Stimulated activated CD4-positive, alpha-beta T cell treated with anti-CD3 and anti-CD28 coated beads, Interleukin-1b, Interleukin-23, amount 100 ng/mL, for 4 hours (primary cell): ENCODE data around the gene PSME3IP1.
"Not testable (repeated sequence)": the region's sequence is repeated elsewhere in the genome, so short reads cannot be mapped to it uniquely, and the experiment has no call there.

Experiments used
- DNase-seq, 2 donors: peaks; one replicate each; pipeline ENCODE4 v3.0.0-alpha.2; 2020; ENCODE audit warnings: low read depth in 2 of 2

Gene PSME3IP1

GRCh38 chr16:57125376-57125775 is 60.5 kb downstream of the PSME3IP1 start:
- DNase-seq: no peak

GRCh38 chr16:57123974-57124674 is 61.7 kb downstream of the PSME3IP1 start:
- no peak for DNase-seq

- no peak for DNase-seq
Measured at GRCh38 chr16:57123216-57123973, 62.4 kb downstream of the PSME3IP1 start.

GRCh38 chr16:57118461-57119084 is 67.3 kb downstream of the PSME3IP1 start:
- DNase-seq: no peak

- DNase-seq: no peak
Measured at GRCh38 chr16:57115514-57116182, 70.2 kb downstream of the PSME3IP1 start.

GRCh38 chr16:57115168-57115513 is 70.7 kb downstream of the PSME3IP1 start:
- no peak for DNase-seq

GRCh38 chr16:57113664-57114063 is 72.2 kb downstream of the PSME3IP1 start:
- DNase-seq: no peak

GRCh38 chr16:57113042-57113453 is 72.8 kb downstream of the PSME3IP1 start:
- no peak for DNase-seq

GRCh38 chr16:57112403-57113041 is 73.3 kb downstream of the PSME3IP1 start:
- no peak for DNase-seq

- no peak for DNase-seq
Measured at GRCh38 chr16:57111420-57111819, 74.4 kb downstream of the PSME3IP1 start.

- no peak for DNase-seq
Measured at GRCh38 chr16:57110937-57111336, 74.9 kb downstream of the PSME3IP1 start.

- not testable (repeated sequence) for DNase-seq
Measured at GRCh38 chr16:57109259-57110105, 76.4 kb downstream of the PSME3IP1 start.

- DNase-seq: no peak
Measured at GRCh38 chr16:57108432-57108831, 77.4 kb downstream of the PSME3IP1 start.

GRCh38 chr16:57107321-57107922 is 78.4 kb downstream of the PSME3IP1 start:
- DNase-seq: no peak

GRCh38 chr16:57106767-57107166 is 79.1 kb downstream of the PSME3IP1 start:
- no peak for DNase-seq

- DNase-seq: no peak
Measured at GRCh38 chr16:57105184-57105583, 80.7 kb downstream of the PSME3IP1 start.

- no peak for DNase-seq
Measured at GRCh38 chr16:57104706-57105105, 81.1 kb downstream of the PSME3IP1 start.

- no peak for DNase-seq
Measured at GRCh38 chr16:57102888-57103851, 82.7 kb downstream of the PSME3IP1 start.
